GM12874 (cell line): ENCODE measurements around the gene MORN1.

Source experiments
- TF ChIP-seq, protein P1 (sequence below): IDR thresholded peaks from 2 replicates; pipeline ENCODE4 v1.5.1; 2011; ENCODE audit warnings: low read depth, mild to moderate bottlenecking, control low read depth, low read length, moderate library complexity; ENCODE audit not compliant: insufficient read depth

The MORN1 gene

GRCh38 chr1:2354511-2355372 is 36.6 kb downstream of the MORN1 start:
- TF ChIP-seq, protein P1, sequence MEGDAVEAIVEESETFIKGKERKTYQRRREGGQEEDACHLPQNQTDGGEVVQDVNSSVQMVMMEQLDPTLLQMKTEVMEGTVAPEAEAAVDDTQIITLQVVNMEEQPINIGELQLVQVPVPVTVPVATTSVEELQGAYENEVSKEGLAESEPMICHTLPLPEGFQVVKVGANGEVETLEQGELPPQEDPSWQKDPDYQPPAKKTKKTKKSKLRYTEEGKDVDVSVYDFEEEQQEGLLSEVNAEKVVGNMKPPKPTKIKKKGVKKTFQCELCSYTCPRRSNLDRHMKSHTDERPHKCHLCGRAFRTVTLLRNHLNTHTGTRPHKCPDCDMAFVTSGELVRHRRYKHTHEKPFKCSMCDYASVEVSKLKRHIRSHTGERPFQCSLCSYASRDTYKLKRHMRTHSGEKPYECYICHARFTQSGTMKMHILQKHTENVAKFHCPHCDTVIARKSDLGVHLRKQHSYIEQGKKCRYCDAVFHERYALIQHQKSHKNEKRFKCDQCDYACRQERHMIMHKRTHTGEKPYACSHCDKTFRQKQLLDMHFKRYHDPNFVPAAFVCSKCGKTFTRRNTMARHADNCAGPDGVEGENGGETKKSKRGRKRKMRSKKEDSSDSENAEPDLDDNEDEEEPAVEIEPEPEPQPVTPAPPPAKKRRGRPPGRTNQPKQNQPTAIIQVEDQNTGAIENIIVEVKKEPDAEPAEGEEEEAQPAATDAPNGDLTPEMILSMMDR = no peak

GRCh38 chr1:2353551-2354438 is 37.6 kb downstream of the MORN1 start:
- TF ChIP-seq, protein P1 = no peak

GRCh38 chr1:2352897-2353550 is 38.3 kb downstream of the MORN1 start:
- TF ChIP-seq, protein P1 = no peak

- TF ChIP-seq, protein P1 = no peak
Observed at GRCh38 chr1:2352341-2352896, 38.9 kb downstream of the MORN1 start.

DNA sequence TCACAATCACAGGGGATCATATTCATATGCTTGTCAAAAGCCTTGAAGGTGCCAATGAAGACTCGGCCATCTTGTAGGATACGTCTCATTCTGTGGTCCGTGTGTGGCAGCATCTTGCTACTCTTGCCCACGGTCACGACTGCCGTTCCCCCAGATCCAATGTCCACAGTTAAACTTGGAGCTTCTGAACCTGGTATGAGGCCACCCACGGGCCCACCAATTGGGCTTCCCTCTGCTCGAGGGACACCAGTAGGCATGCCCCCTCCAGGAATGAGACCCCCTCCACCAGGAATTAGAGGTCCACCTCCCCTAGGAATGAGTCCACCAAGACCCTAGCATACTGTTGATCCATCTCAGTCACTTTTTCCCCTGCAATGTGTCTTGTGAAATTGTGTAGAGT is 39.6 kb downstream of the MORN1 start:
- TF ChIP-seq, protein P1 = no peak

DNA sequence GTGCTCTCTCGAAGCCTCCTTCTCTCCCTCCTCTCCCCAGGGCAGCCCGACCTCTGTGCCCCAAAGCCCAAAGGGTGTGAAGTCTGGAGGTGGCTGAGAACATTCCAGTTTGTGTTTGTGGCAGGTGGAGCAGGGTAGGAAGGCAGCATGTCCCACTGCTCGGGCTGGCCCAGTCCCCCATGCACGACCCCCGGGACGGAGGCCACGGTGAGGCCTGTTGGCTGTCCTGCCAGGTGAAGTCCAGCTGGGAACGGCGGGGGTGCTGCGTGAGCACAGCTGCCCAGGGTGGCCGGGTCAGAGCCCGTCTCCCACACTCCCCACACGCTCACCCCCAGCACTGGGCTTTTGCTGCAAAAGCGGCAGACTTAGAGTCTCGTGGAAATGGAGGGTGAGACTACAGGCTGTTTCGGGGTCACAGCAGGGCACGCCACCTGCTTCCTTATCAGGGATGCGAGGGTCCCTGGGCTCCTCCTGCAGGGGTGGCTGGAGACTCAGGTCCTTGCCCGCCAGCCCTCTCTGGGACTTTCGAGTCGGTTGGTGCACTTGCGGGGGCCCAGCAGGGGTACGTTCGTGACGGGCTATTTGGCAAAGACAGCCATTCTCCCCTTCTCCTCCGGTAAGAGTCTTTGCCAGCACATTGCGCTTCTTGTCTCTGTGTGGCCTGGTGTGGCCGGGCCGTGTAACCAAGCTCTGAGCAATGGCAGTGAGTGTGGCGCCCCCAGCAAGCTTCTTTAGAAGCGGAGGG is 40.3 kb downstream of the MORN1 start:
- TF ChIP-seq, protein P1 = no peak
